GM12891 (cell line): ENCODE data around the gene SLC43A3.

Experiments
- POLR2A ChIP-seq: IDR thresholded peaks from 2 replicates; pipeline ENCODE4 v1.6.1; 2011; ENCODE audit warnings: low read depth, low read length, control low read depth
- POLR2AphosphoS5 ChIP-seq: IDR thresholded peaks from 2 replicates; pipeline ENCODE4 v1.6.1; 2011; ENCODE audit warnings: low read depth, low read length, control low read depth

DNA sequence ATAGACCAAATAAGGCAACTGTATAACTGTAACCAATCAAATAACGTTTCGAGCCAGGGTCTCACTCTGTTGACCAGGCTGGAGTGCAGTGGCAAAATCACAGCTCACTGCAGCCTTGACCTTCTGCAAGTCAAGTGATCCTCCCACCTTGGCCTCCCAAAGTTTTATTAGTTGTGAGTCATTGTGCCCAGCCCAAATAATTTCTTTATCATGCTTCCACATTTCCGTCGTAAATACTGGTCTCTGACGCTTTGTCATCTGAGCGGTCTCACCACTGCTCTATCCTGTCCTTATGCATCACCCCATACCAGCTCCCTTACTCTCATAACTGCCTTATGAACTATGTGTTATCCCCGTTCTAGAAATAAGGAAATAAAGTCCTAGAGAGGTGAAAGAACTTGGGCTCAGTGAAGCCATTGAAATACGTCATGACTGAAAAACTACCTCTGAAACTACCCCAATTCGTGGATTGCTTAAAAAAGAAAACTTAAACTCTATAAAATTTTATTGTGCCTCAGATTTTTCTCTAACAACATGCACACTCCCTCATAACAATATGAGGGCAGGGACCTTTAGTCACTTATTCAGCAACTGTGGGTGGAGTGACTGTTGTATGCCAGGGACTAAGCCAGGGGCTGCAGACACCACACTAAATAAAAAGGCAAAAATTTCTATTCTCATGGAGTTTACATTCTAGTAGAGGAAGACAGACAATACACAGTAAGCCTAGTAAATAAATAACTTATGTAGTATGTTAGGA, 17.6 kb upstream of the SLC43A3 start:
- TF ChIP-seq POLR2AphosphoS5 (no peak), POLR2A (no peak)
